Ramos (cell line): ENCODE data around the gene ANTXR1.

Source experiments
- in situ Hi-C: fragments of 300-500 bp; cut with MboI; formaldehyde crosslinking; loops from one replicate; pipeline ENCODE4 v1.14.3; 2022; ENCODE audit warnings: low sequenced_read_pairs; ENCODE audit not compliant: unreplicated experiment

ANTXR1 gene

DNA sequence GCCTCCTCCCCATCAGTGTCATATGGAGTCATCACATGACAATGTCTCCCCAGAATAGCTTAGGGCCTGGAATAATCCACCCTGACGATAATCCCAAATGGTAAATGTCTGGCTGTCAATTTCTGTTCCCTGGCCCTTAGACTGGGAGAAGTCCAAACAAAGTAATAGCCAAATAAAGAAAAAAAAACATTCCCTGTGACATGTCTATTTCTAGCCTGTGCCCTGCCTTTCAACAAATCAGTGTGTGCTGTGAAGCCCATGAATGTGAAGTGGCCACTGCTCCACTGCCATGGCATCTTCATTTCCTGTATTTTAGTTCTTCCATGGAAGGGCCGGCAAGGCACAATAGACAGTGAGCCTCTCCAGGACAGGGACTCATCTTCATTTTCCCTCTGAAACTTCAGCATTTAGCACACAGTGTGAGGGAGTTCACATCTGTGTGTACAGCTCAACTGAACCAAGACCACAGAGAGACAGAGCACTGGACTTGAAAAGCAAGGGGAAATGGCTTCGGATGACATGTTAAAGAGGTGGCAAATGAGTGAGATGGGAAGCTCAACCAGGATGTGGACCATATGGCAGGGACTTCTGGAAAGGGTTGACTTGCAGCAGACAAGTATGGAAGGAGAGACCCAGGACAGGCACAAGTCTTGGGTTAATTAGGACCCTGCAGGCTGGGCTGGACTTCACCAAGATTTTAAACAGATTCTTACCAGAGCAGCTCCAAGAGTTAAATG is 140.0 kb downstream of the ANTXR1 start:
- in situ Hi-C loops: no loop called here

GRCh38 chr2:69154106-69154505 is 141.1 kb downstream of the ANTXR1 start:
- in situ Hi-C loops: no loop called here

GRCh38 chr2:69156624-69157023 is 143.6 kb downstream of the ANTXR1 start:
- in situ Hi-C loops: no loop called here

DNA sequence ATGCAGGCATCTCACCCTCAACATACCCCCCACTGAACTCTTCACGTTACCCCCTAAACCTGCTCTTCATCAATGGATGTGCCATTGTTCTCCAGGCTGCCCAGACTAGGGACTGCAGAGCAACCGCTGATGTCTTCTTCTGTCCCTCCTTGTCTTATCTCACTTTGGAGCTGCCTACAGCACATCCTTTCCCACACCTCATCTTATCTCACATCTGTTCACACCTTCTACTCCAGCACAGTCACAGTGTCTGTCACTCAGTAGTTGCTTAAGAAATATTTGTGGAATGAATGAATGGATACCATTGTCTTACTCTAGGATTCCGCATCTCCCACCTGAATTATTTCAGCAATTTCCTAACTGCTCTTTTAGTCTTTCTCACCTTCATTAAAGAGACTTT is 144.5 kb downstream of the ANTXR1 start:
- in situ Hi-C loops: no loop called here

DNA sequence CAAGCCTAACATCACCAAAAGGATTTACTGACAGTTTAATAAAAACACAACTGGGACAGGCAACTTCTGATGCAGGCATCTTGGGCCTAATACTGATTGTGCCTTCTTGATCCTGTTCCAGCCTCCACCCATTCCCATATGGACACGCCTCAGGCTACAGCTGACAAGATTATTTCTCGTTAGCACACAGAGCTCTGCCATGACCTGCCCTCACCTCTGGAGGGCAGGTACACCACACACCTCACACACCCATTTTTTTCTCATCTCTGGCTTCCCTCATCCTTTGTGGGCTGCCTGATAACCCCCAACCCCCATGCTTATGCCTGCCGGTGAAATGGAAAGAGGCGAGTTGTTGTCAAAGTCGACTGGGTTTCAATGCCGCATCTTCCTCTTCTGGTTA is 147.0 kb downstream of the ANTXR1 start:
- in situ Hi-C loops: no loop called here

DNA sequence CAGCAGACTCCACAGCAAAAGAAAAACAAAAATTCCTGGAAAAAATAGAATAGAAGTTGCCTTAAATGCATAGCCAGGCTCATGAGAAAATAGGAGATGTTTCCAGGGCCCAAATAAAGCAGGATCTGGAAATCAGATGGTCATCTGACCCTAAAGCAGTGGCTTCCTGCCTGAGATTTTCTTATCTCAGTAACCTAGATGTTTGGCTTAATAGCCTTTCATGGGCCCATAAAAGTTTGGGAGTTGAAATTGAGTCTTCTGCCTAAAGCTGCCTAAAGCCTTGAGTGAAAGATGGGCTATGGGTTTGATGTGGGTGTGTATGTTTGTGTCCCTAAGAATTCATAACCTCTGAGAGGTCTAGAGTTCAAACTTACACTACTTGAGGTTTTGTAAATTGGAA is 149.1 kb downstream of the ANTXR1 start:
- in situ Hi-C loops: no loop called here

- in situ Hi-C loops: no loop called here
Observed at GRCh38 chr2:69163109-69163508, 150.1 kb downstream of the ANTXR1 start.

DNA sequence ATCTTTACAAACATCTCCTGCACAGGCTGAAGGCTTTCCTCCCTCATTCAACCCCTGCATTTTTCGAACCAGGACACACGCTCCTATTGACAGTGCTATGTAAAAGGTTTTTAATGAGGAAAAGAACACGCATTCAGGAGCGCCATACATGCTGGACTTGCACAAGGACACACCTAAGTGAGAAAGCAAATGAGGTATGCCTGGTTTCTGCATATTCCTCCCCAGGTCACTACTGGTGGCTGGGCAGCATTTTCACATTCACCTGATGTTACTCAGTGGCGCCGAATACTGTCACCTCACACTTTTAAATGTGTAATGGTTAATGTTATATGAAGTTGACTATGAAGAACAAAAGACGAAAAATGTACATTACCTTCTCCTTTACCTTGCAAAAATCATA is 150.6 kb downstream of the ANTXR1 start:
- in situ Hi-C loops: no loop called here

DNA sequence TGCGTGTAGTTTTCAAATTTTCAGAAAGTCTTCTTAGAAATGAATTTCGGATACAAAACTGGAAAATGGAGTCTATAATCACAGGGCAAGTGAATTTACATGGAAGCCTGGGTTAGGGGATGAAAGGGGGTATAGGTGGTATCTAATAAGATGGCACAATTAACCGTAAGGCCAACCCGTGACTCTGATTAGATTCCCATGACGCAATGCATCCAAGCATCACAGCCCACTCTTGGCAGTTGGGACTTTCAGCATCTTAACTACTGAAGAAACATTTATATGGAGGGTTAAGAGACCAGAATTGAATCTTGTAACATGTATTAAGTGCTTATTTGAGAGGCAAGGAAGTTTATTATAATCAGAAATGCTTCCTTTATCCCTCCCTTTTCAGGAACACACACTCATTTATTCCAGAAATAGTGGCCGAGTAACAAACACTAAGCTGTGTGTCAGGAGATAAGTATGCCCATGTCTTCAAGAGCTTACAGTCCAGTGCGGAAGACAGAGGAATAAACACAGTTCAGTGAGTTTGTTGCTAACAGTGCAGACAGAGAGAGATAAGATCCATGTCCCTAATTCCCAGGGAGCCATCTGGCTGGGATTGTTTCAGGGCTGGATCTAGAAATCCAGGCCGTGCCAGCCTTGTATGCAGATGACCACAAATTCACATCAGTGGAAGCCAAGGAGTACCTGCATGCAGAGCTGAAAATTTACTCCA is 151.2 kb downstream of the ANTXR1 start:
- in situ Hi-C loops: no loop called here

- in situ Hi-C loops: no loop called here
Observed at GRCh38 chr2:69165091-69165880, 152.3 kb downstream of the ANTXR1 start.

DNA sequence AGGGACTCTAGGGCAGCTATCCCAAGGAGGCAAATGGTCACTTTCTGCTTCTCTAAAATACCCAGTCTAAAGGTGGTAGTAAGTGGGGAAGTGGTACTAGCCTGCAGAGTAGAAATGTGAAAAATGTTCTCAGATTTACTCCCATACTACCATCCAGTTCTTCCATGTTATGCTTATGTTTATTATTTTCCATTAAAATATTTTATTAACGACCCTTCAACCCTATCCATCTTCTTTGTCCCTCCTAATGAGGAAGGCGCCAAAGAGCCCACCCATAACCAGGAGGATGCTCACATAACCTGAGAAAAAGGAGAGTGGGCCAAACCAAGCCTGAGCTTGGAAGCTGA is 153.5 kb downstream of the ANTXR1 start:
- in situ Hi-C loops: no loop called here

DNA sequence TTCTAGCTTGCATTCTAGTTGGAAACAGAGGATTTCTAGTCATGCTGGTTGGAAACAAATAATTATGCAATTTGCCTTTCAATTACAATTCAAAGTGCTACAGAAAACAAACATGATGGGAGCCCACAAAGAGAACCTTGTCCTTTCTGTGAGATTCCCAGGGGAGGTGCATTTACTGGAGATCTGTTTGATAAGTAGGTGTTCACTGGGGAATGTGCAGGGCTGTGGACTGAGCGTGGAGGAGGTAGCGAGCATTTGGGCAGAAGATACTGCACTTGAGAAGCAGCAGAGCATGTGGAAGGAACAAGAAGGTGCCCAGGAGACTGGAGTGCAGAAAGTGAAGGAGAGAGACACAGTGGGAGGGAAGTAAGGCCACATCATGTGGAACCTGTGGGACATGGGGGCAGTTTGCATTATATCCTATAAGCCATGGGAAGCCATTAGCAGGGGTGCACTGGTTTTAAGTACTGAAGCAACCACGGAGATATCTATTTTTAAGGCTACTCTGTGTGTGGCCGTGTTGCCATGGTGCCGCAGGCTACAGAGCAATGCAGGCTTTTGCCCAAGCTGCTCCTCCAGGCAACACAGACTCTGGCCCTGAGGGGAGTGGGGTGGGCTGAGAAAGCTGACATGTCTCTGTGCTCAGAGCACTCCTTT is 154.0 kb downstream of the ANTXR1 start:
- in situ Hi-C loops: no loop called here

- in situ Hi-C loops: no loop called here
Observed at GRCh38 chr2:69167469-69167822, 154.5 kb downstream of the ANTXR1 start.

GRCh38 chr2:69168144-69168813 is 155.3 kb downstream of the ANTXR1 start:
- in situ Hi-C loops: no loop called here

GRCh38 chr2:69168950-69169654 is 156.1 kb downstream of the ANTXR1 start:
- in situ Hi-C loops: no loop called here

GRCh38 chr2:69169655-69170389 is 156.8 kb downstream of the ANTXR1 start:
- in situ Hi-C loops: no loop called here

DNA sequence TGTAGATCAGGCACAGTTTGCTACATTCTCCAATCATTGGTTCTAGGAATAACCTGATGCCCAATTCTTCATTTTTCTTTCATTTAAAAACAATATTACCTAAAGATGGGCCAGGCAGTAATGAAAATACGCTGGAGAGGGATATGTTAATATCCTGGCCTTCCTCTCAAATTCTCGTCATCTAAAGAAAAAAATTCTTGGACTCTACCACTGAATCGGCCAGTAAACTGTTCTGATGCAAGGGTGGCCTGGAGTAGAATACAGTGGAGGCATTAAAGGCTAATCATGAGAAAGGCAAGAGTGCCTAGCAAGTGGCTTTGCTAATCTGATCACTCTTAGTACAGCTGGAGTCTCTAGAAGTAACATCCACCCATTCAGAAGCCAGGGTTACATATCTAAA is 157.7 kb downstream of the ANTXR1 start:
- in situ Hi-C loops: no loop called here

- in situ Hi-C loops: no loop called here
Observed at GRCh38 chr2:69171116-69171896, 158.3 kb downstream of the ANTXR1 start.
